ENCODE results near the gene FAM204A. TPM values are rescaled to one million over a fixed set of nuclear protein-coding genes. Genes with fewer than 3 reads are reported as not detected.

Gene FAM204A
- total RNA-seq, 1 experiment from 2014 or later: 69.9 TPM

DNA sequence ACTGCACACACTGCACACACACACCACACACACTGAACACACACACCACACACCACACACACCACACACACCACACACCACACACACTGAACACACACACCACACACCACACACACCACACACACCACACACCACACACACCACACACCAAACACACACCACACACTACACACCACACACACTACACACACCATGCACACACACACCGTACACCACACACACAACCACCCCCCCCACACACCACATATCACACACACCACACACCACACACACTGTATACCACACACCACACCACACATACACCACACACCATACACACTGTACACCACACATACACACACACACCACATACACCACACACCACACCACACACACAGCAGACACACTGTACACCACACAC, 59.5 kb downstream of the FAM204A start:
- no peak for DNase-seq (ENCODE audit: low read depth)

DNA sequence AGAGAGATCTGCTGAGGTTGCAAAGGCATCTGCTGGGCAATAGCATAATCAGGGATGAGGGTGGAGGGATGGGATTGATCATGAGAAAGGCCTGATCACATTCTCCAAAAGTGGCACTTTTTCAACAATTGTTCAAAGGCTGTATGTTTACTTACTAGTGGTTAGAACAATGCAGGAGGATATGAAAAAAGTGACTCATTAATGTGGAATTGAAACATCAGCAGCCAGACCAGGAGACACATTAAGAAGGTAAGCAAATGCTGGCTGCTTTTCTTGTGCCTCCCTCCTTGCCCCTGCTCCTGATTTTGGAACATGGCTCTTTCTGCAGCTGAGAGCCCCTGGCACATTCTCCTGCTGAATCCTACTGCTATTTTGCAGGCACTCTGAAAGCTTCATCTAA, 63.5 kb downstream of the FAM204A start:
- DNase-seq (ENCODE audit: low read depth): peak; percentile 8

DNA sequence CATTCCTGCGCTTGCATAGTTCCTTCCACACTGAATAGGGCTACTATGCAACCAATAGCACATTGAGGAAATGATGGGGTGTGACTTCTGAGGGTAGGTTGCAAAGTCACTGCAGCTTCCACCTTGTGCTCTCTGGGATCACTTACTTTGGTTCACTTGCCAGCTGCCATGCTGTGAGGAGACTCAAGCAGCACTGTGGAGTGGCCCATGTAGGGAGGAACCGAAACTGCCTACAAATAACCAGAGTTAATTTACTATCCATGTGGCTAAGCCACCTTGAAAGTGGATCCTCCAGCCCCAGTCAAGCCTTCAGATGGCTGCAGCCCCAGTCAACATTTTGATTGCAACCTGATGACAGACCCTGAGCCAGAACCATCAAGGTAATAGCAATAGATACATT, 64.3 kb downstream of the FAM204A start:
- DNase-seq (ENCODE audit: low read depth): no peak

DNA sequence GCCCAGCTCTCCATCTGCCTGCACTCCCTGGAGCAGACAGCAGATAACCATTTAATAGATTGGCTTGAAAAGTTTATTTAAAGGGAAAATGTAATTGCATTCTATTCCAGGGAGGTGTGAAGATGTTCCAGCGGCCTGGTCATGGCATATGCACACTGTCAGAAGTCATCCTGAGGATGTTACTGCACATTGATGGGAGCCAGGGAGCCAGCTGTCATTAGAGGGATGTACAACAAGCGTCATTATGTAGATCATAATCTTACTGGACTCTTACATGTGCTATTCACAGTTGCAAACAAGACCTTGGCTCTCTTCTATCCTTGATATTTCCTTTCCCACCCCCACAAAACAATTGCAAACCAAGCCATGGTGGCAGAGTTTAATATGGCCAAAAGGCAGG, 65.4 kb downstream of the FAM204A start:
- DNase-seq (ENCODE audit: low read depth): no peak

DNA sequence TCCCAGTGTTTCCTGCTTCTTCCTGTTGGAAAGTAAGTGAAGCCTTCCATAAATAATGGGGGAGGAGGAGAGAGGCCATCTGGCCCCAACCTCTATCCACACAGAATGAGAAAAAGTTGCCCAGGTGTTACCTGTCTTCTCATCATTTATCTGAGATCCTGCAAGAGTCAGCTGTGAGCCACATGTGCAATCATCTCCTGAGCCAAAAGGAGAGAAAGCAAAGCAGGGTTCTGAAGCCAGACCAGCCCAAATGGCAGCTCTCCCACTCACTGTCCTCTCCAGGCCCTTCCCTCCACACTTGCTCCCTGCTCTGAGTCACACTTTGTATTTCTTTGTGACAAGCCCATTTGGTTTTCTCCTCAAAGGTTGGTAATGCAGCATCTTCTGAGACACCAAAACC, 65.9 kb downstream of the FAM204A start:
- no peak for DNase-seq (ENCODE audit: low read depth)

DNA sequence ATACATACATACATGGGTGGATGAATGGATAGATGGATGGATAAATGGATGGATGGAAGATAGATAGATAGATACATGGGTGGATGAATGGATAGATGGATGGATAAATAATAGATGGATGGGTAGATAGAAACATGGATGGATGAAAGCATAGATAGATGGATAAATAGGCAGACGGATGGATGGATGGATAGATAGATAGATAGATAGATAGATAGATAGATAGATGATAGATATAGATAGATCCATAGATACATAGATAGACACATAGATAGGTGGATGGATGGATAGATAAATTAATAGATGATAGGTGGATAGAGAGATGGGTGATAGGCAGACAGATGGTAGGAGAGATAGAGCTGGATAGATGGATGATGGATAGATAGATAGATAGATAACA, 68.5 kb downstream of the FAM204A start:
- no peak for DNase-seq (ENCODE audit: low read depth)

DNA sequence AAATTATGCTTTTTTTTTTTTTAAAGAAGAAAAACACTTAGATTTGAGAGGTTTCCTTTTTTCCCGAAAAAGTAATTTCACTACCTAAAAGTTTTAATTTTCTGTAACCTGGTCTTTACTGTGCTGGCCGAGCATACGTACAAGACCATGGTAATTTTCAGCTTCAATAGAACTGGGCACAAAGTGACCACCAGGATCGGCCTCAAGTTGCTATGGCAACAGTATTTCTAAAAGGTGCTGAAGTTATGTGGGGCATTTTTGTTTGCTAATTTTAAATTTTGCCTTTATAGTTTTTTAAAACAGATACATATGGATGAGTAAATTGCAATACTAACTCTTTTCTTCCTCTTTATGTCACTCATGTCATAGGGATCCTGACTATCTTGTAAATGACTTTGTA, 69.4 kb downstream of the FAM204A start:
- DNase-seq (ENCODE audit: low read depth): no peak

DNA sequence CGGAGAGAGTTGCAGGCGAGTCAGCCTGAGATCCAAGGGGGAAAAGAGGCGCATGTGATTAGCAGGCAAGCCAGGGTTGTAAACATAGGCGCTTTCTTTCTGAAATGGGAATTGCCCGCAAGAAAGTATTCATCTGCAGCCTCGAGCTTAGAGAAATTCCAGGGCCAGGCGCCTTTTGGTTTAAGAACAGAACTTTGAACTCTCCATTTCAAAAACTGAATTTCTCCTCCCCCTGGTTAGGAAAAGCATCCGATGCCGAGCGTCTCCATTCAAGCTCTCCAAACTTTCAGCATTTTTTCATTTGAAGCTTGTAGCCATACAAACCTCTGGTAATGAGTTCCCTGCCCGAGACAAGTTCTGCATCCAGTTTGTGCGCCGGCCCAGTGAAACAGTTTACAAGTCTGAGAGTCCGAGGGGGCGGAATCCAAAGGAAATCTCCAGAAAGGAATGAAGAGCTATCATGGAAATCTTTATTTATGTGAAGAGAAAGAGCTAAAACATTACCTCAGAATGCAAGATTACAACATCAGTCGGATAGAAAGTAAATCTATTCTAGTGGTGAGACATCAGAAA, 69.9 kb downstream of the FAM204A start:
- peak; percentile 6 for DNase-seq (ENCODE audit: low read depth)

DNA sequence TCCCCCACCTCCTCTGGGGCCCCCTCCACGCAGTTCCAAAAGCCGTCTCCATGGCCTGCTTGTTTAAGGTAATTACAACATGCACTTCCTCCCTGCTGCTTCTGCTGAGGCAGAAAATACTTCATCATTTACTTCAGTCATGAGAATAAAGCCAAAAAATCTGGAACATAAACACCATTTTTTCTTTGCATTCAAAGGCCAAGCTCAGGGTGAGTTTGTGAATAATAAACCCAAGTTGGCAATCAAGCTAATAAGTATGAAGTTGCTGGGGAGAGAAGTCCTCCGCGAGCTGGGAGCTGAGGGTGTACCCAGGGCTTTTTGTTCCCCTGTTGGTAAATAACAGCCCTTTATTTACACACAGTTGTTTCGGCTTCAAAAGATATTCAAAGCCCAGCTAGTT, 70.5 kb downstream of the FAM204A start:
- no peak for DNase-seq (ENCODE audit: low read depth)

DNA sequence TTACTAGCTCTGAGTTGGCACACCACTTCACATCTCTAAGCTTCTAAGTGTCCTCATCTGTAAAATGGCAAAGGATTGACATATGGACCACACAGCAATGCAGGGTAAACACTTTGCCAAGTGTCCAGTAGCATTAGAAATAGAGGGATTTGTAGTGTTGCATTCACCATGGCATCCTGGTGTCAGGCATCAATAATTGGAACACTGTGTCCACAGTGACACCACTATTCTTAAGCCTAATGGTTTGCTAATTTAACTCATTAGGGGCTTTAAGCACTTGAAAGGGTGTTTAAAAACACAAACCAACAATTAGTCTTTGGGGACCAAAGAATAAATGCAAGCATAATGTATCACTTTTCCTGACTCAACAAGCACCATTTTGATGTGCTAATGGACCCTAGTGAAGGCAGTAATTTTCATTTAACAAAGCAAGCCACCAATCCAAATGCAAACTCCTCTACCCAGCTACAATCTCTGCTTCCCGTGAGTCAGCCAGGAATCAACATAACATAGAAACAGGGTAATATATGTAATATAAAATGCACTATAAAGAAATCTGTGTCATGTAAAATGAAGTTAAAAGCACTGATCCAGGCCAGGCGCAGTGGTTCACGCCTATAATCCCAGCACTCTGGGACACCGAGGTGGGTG, 75.9 kb downstream of the FAM204A start:
- no peak for DNase-seq (ENCODE audit: low read depth)

DNA sequence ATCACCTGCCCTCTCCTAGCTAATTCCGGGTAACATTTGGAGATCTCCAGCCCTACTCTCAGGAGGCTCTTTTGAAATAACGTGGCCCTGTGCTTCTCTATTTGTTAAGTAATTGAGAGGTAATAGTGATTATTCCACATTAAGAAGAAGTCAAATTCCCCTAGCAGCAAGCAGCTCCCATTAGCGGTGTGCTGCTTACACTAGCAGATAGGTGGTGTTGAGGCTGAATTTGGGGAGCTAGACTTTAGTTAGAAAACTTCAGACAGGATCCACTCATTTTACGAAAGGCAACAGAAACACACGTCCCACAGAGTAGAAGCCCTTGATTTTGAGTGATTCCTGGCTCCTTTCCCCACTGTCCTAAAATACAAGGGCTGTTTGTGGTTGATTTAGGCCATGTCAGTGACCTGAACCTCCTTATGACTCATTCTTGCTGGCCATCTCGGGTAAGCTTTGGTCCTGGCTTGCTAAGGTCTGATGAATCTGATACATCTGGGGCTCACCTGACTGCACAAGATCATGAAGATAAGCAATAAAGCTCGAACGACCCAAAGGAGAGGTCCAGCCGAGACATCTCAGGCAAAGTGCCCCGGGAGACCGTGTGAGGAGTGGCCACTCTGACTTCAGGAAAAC, 77.2 kb downstream of the FAM204A start:
- no peak for DNase-seq (ENCODE audit: low read depth)

DNA sequence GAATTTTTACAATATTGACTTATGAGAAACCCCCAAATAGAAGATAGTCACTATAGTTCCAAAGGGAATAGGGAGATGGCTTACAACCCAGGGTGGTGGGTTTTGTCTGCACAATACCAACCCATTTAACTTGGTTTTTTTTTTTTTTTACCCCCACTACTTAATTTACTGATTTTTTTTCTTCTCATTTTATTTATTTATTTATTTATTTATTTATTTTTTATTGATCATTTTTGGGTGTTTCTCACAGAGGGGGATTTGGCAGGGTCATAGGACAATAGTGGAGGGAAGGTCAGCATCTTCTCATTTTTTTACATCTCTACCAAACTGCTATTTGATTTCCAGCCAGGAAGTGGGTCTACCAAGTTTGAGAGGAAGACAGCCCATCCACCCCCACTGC, 77.9 kb downstream of the FAM204A start:
- no peak for DNase-seq (ENCODE audit: low read depth)

DNA sequence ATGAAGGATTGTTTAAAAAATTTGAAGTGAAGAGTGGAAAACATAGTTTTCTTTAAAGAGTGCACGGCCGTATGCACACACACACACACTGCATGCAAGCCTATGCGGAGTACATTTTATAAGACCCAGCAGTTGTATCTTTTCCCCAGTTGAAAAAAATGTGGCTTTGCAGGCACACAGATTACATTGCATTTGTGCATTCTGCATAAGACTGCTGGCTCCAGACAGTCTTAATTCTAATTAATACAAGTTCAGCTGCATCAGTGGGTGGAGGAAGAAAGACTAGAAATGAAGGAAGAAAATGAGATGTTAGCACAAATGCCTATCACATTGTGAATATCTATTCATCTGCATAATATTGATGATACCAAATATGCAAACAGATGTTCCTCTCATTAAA, 79.6 kb downstream of the FAM204A start:
- no peak for DNase-seq (ENCODE audit: low read depth)

DNA sequence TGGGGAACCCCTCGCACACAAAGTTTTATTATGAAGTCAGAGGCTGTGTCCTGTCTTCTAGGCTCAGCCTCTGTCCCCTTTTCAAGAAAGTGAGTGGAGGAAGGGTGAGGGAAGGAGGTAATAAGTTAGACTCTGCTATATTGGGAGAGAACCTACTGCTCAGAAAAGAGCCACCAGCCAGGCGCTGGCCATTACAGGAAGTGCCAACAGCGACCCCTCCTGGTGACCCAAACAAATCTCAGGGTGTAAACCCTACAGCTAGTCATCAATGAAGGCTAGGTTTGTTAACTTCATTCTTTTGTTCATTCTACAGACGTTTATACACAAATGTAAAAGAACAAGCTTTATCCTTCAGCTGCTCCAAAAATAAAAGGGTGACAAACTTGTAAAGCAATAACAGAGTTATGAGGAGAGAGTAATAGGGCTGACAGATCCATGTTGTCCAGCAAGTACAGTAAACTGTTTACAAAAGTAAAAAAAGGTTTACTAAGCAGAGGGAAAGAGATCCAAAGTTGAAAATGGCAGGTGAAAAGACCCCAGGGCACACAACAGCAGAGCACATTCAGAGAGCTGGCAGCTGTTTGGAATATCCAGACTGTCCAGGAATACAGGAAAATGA, 82.7 kb downstream of the FAM204A start:
- DNase-seq (ENCODE audit: low read depth): peak; percentile 25

DNA sequence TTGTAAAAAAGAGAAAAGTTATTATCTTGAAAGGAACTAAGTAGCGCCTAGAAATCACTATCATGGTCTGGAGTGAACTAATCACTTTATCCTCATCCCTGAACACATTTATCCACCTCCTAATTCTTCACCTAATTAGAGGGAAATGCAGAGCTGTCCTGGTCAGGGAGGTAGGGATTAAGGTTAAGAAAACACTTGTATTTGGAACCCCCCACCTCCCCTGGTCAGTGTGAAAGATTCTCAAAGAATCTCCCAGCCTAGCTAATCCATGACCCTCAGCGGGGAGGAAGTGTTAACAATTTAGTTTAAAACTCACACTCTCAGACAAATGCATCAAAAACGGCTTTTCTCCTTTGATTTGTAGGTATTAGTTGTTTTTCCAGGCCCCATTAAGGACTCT, 83.8 kb downstream of the FAM204A start:
- no peak for DNase-seq (ENCODE audit: low read depth)

DNA sequence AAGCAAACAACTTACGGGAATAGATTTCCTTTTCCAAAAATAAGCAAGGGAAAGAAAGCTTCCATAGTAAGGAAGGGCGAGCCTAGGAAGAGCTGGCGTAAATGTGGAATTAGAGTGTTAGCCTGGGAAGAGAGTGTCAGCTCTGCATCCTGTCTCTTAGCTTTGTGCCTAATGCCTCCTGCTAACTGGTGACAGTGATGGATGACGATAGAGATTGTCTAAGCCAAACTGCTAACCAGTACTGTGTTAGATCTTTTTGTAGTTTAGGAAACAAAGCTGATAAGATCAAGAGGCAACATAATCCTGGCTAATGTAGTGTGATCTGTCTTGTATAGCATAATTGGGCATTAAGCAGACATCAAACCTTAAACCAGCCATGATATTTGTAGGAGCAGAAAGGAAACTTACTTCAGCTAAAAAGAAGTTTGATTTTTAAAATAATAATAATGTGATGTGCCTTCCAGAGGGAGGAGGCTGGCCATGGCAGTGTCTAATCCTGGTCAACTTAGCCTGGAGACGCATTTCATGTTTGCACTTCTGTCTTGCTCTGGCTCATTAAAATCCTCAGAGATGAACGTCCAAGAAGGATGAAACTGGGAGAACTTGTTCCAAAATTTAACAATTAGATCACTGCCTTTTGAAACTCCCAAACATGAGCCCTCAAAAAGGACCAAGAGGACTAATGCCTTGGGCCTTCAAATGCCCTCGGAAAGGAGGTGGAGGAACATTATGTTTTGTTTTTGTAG, 85.1 kb downstream of the FAM204A start:
- DNase-seq (ENCODE audit: low read depth): no peak

DNA sequence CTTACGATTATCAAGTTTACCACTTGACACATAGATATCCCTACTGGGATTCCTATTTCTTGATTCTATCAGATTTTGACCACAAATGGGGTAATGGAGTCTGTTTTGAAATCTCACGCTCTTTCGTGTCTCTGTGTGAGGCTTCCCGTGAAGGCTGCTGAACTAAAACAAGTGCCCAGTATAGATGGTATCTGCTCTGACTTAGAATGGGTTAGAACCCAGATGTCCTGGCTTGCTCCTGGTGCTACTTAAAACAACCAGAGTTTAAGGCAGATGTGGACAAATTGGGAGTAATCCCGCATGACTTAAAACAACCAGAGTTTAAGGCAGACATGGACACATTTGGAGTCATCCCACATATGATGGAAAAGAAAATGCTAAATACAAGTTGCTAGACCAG, 85.9 kb downstream of the FAM204A start:
- DNase-seq (ENCODE audit: low read depth): no peak

DNA sequence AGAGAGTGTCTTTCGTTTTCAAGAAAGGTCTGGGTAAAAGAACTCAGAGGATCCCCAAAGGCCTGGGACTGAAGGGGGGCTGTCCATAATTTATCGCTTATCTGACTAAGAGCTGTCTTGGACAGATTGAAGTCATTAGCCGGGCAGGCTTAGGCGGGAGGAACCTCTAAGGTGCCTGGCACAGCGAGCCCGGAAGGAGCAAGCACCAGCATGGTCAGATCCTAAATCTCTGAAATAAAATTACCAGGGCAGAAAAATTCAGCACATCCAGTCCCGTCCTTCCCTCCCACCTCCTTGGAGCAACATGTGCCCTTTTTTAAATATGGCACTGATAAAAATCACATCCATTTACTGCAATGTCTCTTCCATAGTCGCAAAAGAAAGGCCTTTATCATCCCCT, 86.8 kb downstream of the FAM204A start:
- no peak for DNase-seq (ENCODE audit: low read depth)

DNA sequence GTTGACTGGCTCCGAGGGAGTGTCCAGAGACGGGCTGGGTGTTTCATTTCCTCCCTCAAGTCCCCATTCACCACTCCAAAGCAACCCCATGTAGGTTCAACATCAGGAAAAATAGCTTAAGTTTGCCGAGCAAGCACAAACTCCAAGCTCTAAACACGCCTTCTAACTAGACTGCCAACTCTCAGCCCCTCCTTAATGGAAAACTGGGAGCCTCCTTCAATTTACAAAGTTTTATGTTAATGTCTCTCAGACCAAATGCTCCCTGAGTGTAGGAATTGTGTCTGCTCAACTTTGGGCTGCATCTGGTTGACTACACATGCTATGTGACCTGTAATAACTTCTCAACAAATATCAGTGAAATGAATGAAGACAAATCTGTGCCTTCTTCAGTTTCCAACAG, 87.5 kb downstream of the FAM204A start:
- DNase-seq (ENCODE audit: low read depth): no peak

DNA sequence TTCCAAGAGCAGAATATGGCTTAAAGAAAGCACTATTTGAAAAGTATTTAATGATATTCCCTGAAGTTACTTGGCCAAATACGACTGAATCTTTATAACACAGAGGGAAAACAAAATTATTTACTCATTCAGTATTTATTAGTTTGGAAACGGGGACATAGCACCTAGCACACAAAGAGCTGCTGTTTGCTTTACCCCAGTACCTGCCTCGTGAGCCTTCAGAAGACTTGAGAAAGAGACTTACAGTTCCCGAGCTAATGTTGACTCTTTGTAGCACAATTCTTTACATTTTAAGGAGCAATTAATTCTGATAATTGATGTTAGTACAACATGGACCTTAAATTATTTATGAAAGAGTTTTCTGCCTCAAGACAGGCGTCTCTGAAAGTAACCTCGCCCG, 88.7 kb downstream of the FAM204A start:
- no peak for DNase-seq (ENCODE audit: low read depth)

DNA sequence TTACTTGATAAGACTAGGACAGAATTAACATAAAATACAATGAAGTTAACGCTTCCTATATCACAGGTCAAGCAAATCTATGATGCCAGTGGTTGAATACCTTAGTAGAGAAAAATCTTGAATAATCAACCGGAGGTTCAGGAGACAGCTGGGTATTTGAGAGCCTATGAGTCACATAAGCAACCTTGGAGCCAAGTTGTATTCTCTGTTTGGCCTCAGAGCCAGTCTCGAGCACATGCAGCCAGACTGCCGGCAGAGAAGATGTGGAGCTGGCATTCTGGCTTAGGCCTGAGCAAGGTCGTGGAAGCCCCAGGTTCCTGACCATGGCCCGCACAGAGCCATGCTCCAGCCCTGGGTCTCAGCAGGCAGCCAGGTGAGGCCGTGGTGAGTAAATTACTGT, 90.3 kb downstream of the FAM204A start:
- DNase-seq (ENCODE audit: low read depth): peak; percentile 36

DNA sequence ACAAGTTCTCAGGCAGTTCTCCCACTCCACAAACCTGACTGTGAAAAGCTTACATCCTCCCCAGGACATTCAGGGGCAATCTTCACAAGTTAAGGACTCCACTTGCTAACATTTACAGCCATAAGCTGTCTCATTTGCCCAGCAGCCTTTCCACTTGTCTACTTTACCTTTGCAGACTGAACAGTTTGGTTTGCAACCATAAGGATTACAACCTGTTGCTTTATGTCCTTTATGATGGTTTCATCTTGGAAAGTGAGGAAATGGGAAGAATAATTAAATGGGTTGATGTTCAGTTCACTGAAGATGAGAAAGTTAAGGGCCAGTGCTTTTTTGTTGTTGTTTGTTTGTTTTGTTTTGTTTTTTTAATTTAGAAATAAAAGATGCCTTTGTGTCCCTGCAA, 92.4 kb downstream of the FAM204A start:
- no peak for DNase-seq (ENCODE audit: low read depth)
